Stimulated activated CD4-positive, alpha-beta T cell treated with anti-CD3 and anti-CD28 coated beads, Interleukin-2, amount 100 ng/mL, for 4 hours (primary cell): ENCODE data around the gene MBOAT7.

Source experiments
- DNase-seq: peaks from one replicate; pipeline ENCODE4 v3.0.0-alpha.2; 2020; ENCODE audit warnings: low read depth

Gene MBOAT7

GRCh38 chr19:54162241-54162805 lies 27.1 kb downstream of the MBOAT7 start:
- DNase-seq, result peak; percentile 73

- DNase-seq, result no peak
These were observed 28.5 kb downstream of the MBOAT7 start for GRCh38 chr19:54160854-54161253.

GRCh38 chr19:54160182-54160811 lies 29.1 kb downstream of the MBOAT7 start:
- no peak for DNase-seq

GRCh38 chr19:54159352-54160181 lies 29.8 kb downstream of the MBOAT7 start, which contains the start of gene LENG1:
TSS of gene LENG1 (minus strand) at chr19:54159721. CDS start at chr19:54159695, 26 bp downstream.
- DNase-seq, result peak; percentile 99

GRCh38 chr19:54158812-54159351 lies 30.5 kb downstream of the MBOAT7 start:
- DNase-seq, result no peak

GRCh38 chr19:54156953-54157352 lies 32.4 kb downstream of the MBOAT7 start:
- no peak for DNase-seq

- DNase-seq, result no peak
These were observed 32.9 kb downstream of the MBOAT7 start for GRCh38 chr19:54156490-54156889.

GRCh38 chr19:54155694-54156093 lies 33.7 kb downstream of the MBOAT7 start:
- no peak for DNase-seq

GRCh38 chr19:54154603-54155345 lies 34.6 kb downstream of the MBOAT7 start:
- DNase-seq, result no peak

- no peak for DNase-seq
These were observed 35.6 kb downstream of the MBOAT7 start for GRCh38 chr19:54153731-54154326.

- DNase-seq, result no peak
These were observed 36.4 kb downstream of the MBOAT7 start for GRCh38 chr19:54152878-54153524.

GRCh38 chr19:54152267-54152666 lies 37.1 kb downstream of the MBOAT7 start:
- no peak for DNase-seq

GRCh38 chr19:54151362-54152035 lies 37.9 kb downstream of the MBOAT7 start:
- no peak for DNase-seq

GRCh38 chr19:54149021-54149812 lies 40.2 kb downstream of the MBOAT7 start:
- DNase-seq, result no peak

- DNase-seq, result no peak
These were observed 41.2 kb downstream of the MBOAT7 start for GRCh38 chr19:54148158-54148557.

GRCh38 chr19:54147676-54148075 lies 41.7 kb downstream of the MBOAT7 start:
- DNase-seq, result no peak

- no peak for DNase-seq
These were observed 43.7 kb downstream of the MBOAT7 start for GRCh38 chr19:54145541-54146158.

GRCh38 chr19:54142166-54142780 lies 47.1 kb downstream of the MBOAT7 start:
- DNase-seq, result no peak

GRCh38 chr19:54141356-54141755 lies 48.0 kb downstream of the MBOAT7 start:
- DNase-seq, result no peak
